ENCODE measurements around the gene PPP1R37.
"Not testable (repeated sequence)": the region's sequence is repeated elsewhere in the genome, so short reads cannot be mapped to it uniquely, and the experiment has no call there.

Gene PPP1R37

DNA sequence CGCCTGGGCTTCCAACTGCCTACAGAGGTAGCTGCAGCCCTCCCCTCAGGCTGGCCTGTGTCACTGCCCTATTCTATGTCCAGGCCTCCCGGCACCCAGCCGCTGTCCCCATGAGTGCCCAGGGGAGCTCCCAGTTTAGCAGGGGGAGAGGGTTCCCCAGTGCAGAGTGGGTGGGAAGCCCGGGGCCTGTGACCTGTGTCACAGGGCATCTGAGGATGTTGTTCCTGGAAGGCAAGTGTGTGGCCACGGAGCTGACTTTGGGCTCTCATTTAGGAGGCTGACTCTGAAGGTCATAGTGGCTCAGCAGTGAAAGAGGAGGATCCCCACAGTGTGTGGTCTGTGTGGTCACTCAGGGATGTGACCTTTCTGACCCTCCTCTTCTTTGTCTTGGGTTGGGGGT is 25.1 kb downstream of the PPP1R37 start (continued):
- TF ChIP-seq ZFP41 (tag by site-specific recombination; IDR thresholded peaks at IDR 0.05; ENCODE audit: borderline replicate concordance) (no peak), FEZF1 (tag by site-specific recombination; IDR thresholded peaks at IDR 0.05) (no peak), ZNF747 (tag by site-specific recombination; IDR thresholded peaks at IDR 0.05) (no peak)
- TF ChIP-seq, protein P1, sequence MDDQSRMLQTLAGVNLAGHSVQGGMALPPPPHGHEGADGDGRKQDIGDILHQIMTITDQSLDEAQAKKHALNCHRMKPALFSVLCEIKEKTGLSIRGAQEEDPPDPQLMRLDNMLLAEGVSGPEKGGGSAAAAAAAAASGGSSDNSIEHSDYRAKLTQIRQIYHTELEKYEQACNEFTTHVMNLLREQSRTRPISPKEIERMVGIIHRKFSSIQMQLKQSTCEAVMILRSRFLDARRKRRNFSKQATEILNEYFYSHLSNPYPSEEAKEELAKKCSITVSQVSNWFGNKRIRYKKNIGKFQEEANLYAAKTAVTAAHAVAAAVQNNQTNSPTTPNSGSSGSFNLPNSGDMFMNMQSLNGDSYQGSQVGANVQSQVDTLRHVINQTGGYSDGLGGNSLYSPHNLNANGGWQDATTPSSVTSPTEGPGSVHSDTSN (CRISPR knock-in tag; IDR thresholded peaks at IDR 0.05): no peak

DNA sequence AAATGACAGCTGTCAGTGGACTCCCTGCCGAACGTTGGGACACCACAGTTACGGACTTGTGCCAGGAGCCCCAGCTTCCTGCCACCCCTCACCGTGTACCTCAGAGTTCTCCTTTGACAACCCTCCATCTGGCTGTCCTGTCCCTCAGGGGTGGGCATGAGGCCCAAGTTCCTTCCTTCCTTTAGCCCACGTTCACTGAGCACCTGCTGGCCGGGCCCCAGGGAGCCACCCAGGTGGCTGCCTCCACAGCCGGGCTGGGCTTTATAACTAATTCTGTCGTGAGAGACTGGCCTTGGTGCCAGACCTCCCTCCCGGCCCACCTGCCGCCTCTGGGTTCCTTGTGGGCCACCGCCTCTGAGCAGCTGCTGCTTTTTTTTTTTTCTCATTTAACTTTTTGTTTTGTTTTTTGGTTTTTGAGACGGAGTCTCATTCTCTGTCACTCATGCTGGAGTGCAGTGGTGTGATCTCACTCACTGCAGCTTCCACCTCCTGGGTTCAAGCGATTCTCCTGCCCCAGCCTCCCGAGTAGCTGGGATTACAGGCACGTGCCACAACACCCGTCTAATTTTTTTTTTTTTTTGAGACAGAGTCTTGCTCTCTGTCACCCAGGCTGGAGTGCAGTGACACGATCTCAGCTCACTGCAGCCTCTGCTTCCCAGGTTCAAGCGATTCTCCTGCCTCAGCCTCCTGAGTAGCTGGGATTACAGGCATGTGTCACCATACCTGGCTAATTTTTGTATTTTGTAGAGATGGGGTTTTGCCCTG is 25.8 kb downstream of the PPP1R37 start:
- not testable (repeated sequence) for H3K4me3 ChIP-seq (ENCODE audit: low read depth, low read length); H3K27ac ChIP-seq (ENCODE audit: extremely low read depth, low read depth, low read length)

GRCh38 chr19:45119582-45119981 is 26.6 kb downstream of the PPP1R37 start:
- Histone ChIP-seq H3K9me3 (ENCODE audit: control insufficient read depth, insufficient read depth, low read depth, low read length) (no peaks in the 10 kb centered on the region), H3K36me3 (ENCODE audit: control insufficient read depth in 2 of 2, insufficient read depth in 1 of 2, low read length in 2 of 2) (no peaks in the 10 kb centered on the region; a peak in 1 of 3 replicates), H3K4me1 (ENCODE audit: control insufficient read depth, insufficient read depth, low read length) (peaks cover 21% of the 10 kb centered on the region), H3K27ac (ENCODE audit: extremely low read depth, low read depth, low read length) (no peak overlapping the region), H3K4me3 (ENCODE audit: low read depth, low read length) (no peak overlapping the region)
- TF ChIP-seq HIC1 (tag by site-specific recombination; IDR thresholded peaks at IDR 0.05): no peak
- CTCF ChIA-PET: interaction anchor here (1.2 kb wide), 1 partner anchor 60 kb away, joined by 5 read pairs; no protein-coding TSS in a partner anchor
- POLR2A ChIA-PET: interaction anchor here (0.6 to 0.7 kb wide), 2 partner anchors 28 to 668 kb away, joined by 4 to 6 read pairs; no protein-coding TSS in a partner anchor

More for the DNA sequence above, 25.8 kb downstream of the PPP1R37 start:
- TF ChIP-seq ZIC2 (tag by site-specific recombination; IDR thresholded peaks at IDR 0.05) (peak; percentile 75), EGR2 (tag by site-specific recombination; IDR thresholded peaks at IDR 0.05; ENCODE audit: low read depth) (peak; percentile 29; the same call in 1 of the 2 replicates), ZFHX2 (tag by site-specific recombination; conservative IDR thresholded peaks at IDR 0.05) (peak; percentile 51)
- H3K9me3 ChIP-seq (ENCODE audit: control insufficient read depth, insufficient read depth, low read depth, low read length); H3K36me3 ChIP-seq (ENCODE audit: control insufficient read depth in 2 of 2, insufficient read depth in 1 of 2, low read length in 2 of 2): not testable (repeated sequence)
- POLR2A ChIA-PET: interaction anchor here (0.5 to 1.3 kb wide), 2 partner anchors 27 to 1243 kb away, joined by 4 to 7 read pairs; no protein-coding TSS in a partner anchor
- CTCF ChIA-PET: interaction anchor here (0.6 to 1.1 kb wide), 4 partner anchors 13 to 25 kb away, joined by 3 to 4 read pairs (median 4); no protein-coding TSS in a partner anchor
- H3K4me1 ChIP-seq (ENCODE audit: control insufficient read depth, insufficient read depth, low read length): peaks cover 22% of the 10 kb centered on the region

DNA sequence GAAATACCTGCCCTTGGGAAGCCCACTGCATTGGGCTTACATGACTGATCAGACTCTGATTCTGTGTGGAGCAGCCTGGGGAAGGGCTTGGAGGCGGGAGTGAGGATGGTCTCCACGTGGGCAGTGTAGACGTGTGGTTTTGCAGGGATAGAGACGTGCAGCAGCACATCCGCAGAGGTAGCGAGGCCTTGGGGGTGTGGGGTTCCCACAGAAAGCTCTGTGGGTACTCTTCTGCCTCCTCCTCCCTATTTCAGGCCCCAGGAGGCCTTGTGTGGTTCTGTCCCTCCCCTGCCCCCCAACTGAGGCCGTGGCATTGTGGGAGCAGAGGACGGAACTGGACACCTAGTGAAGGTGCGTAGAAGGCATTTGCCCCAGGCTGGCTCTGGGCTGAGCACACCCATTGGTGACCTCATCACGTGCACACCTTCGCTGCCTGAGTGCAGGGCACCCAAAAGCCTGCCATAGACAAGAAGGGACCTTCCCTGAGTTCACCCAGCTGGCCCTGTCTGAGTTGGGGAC is 28.9 kb downstream of the PPP1R37 start:
- Histone ChIP-seq H3K27ac (ENCODE audit: extremely low read depth, low read depth, low read length) (no peak overlapping the region), H3K9me3 (ENCODE audit: control insufficient read depth, insufficient read depth, low read depth, low read length) (no peaks in the 10 kb centered on the region), H3K4me1 (ENCODE audit: control insufficient read depth, insufficient read depth, low read length) (peaks cover 21% of the 10 kb centered on the region), H3K4me3 (ENCODE audit: low read depth, low read length) (no peak overlapping the region), H3K36me3 (ENCODE audit: control insufficient read depth in 2 of 2, insufficient read depth in 1 of 2, low read length in 2 of 2) (no peaks in the 10 kb centered on the region; a peak in 1 of 3 replicates)
- peak; percentile 44; the same call in 1 of the 2 replicates for TF ChIP-seq GLIS1 (tag by site-specific recombination; IDR thresholded peaks at IDR 0.05)
- TF ChIP-seq, protein P2, sequence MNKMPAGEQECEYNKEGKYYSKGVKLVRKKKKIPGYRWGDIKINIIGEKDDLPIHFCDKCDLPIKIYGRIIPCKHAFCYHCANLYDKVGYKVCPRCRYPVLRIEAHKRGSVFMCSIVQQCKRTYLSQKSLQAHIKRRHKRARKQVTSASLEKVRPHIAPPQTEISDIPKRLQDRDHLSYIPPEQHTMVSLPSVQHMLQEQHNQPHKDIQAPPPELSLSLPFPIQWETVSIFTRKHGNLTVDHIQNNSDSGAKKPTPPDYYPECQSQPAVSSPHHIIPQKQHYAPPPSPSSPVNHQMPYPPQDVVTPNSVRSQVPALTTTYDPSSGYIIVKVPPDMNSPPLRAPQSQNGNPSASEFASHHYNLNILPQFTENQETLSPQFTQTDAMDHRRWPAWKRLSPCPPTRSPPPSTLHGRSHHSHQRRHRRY (tag by site-specific recombination; IDR thresholded peaks at IDR 0.05): no peak
- POLR2A ChIA-PET: no interaction called here
- CTCF ChIA-PET: interaction anchor here (0.6 kb wide), 1 partner anchor 30 kb away, joined by 3 read pairs; no protein-coding TSS in a partner anchor

Data from HEK293 (cell line).